CD4-positive, alpha-beta T cell treated with Interleukin-1 beta for 1 hour (primary cell): ENCODE measurements around the gene RORB.

Experiments
- DNase-seq, 2 donors: peaks; one replicate each; pipeline ENCODE4 v3.0.0-alpha.2; 2020 to 2022

Gene RORB

DNA sequence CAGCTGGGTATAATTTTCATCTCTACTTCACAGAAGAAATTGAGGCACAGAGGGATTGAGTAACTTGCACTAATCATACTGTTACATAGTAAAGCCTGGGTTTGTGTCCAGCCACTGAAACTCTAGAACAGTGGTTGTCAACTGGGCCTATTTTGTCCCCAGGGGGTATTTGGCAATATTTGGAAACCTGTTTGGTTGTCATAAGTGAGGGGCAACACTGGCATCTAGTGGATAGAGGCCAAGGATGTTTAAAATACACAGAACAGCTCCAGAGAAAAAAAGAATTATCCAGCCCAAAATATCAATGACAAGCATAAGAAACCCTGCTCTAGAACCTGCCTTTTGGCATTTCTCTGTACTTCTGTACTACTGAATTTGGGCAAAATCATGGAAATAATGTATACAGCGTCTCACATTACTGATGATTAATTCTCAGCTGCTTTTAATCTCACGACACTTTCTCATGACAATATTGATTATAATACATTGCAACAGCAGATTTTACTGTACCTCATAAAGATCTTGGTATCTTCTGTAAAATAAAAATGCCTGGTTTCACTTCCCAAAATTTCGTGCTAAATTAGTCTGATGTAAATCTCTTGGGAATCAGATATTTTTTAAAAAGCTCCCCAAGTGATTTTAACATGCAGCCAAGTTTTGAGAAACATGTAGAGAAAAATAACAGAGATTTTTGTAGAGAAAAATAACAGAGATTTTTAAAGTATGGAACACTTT, 112.7 kb downstream of the RORB start:
- DNase-seq = no peak

DNA sequence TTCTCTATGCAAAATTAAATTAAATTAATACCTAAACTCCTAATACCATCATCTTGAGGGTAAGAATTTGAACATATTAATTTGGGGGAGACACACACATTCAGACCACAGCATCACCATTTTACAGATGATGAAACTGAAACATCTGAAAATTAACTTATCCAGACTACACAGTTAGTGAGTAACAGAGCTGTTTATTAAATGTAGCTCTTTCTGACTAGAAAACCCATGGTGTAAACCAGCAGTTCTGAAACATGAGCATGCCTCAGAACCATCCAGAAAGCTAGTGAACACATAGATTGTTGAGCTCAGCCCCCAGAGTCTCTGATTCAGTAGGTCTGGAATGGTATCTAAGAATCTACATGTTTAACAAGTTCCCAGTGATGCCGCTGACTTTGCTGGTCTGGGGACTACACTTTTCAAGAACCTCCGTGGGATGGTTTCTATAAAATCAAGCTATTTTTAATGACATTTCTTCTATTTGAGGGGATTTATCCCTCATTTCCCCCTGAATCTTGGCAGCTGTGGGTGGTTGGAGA, 113.5 kb downstream of the RORB start:
- DNase-seq = no peak

DNA sequence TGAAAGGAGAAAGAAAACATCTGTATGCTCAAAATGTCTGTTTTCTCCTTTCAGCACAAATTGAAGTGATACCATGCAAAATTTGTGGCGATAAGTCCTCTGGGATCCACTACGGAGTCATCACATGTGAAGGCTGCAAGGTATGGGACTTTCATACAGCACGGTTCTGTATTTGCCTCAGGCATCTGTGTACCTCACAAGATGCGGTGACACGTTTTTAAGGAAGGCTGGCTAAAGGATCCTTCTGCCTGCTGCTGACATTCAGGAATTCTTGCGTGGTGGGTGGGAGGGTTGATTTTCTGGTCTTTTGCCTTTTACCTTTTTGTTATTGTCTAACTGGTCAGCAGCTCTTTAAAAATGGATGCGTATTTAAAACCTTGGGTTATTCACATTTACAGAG, 133.1 kb downstream of the RORB start:
- no peak for DNase-seq

DNA sequence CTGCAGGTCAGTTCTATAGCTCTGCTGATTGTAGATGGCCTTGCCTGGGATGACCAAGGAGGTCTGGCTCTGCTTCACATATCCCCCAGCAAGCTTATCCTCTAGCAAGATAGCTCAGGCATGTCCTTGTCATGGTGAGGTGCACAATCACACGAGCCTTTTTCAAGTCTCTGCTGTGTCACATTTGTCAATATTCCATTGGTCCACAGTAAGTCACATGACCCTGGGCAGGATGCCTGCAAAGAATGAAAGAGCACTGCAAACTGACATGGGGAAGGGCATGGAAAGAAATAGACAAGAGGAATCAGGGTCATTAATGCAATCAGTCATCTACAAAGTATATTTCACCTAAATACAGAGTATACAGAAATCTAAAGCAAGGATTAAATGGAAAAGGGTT, 142.0 kb downstream of the RORB start:
- DNase-seq = no peak

DNA sequence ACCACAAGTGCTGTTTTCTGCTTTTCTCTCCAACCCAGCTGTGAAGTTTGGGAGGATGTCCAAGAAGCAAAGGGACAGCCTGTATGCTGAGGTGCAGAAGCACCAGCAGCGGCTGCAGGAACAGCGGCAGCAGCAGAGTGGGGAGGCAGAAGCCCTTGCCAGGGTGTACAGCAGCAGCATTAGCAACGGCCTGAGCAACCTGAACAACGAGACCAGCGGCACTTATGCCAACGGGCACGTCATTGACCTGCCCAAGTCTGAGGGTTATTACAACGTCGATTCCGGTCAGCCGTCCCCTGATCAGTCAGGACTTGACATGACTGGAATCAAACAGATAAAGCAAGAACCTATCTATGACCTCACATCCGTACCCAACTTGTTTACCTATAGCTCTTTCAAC, 145.2 kb downstream of the RORB start:
- DNase-seq = no peak

DNA sequence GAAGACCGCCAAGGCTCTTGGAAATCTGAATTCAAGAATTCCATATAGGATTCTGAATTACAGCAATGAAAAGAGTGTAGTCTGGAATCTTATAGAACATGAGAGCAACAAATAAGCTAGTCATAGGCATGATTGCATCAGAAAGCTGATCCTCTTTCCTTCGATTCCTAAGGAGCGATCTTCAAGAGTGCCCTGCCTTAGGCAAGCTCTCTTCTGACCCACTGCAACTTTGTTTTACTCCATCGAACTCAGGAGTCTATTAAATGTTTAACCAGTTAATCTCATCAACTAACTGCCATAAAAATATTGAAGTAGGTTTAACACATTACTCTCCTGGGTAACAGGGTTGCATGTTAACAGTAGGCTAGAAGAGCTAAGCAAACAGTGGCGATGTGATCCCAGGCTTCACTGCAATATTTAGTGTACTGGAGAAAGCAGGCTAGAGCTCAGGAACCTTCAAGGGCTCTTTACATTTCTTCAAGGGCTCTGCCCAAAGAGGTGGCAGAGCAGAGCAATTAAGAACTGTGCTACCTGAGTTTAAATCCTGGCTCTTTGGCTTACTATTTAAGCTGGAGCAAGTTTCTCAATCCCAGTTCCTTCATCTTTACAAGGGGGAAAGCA, 146.3 kb downstream of the RORB start:
- no peak for DNase-seq

DNA sequence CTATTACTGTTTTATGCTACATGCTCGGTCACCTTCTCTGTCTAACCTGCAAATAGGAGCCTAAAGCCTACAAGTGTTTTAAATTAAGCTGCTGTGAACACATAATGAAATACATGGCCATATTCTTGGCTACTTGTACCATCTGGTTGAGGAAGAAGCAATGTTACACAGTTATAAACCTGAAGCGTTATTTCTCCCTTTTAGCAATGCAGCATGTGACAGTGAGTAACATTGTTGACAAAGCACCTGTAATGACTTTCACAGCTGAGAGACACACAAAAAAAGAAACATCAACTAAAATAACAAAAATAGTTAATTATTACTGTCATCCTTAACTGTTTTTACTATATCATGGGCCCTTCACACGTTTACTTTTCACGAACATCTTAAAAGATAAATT, 146.9 kb downstream of the RORB start:
- no peak for DNase-seq

DNA sequence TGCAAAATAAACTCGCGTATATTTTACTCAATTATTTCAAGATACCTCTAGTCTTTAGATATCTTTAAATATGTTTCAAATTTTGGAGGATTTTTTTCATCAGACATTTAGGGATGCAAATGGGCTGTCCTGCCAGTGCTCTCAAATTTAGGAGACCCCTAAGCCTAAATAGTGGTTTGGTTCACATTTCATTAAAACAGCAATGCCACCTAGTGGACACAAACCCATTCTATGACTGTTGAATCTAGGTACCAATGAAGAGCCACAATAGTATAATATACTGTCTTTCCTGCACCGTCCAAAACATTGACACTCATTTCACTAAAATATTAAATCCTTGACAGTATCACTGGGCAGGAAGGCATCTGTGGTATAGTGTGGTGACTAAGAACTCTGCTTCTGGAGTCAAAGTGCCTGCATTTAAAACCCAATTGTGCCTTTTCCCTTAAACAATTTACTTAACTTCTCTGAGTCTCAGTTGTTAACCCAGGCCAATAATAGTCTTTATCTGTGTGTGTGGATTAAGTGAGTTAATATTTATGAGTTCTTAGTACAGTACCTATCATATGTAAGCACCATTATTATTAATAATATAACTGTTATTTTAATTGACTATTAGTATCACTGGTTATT, 148.0 kb downstream of the RORB start:
- DNase-seq = no peak

DNA sequence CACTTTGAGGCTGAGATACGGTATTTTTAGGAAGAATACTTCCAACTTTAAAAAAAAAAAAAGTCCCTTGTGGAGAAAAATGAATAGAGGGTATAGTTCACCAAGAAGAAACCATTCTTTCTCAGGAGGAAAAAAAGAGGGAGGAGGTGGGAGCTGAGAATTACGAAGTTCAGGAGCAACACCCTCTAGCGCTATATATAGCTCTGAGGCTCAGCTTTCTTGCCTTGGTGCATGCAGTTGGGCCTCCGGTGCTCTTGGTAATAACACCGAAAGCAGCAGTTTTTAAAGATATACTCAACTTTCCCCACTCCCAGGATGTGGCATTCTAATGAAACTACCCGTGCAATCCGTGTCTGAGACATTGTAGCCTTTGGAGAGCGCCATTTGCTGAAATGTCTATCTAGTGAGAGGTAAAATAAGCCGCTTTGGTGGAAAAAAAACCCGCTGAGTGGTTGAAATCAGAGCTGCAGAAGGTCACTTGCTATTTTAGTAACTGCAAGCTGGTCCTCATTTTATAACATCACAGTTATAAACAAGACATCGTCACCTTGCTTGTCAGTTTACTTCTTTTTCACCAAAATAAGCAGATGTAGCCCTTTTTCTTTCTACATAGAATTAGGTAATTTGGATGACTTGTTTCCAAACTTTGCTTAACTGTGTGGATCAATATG, 156.4 kb downstream of the RORB start:
- DNase-seq = no peak

DNA sequence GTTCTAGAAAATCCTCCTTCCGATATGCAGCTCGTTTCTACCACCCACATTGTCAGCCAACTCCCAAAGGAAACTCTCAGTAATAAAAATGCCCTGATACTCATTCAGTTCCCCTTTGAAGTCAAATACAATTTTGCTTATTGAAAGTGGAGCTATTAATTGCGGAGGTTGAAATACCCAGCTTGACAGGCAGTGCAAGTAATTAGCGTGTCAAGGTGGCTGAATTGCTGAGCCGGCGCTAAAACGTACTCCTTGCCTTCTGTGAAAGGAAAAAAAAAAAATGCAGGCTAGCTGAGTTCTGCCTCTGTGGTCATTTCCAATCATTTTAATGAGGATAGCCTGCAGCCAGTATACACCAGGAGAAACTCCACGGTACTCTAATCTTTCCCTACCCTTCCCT, 165.5 kb downstream of the RORB start:
- no peak for DNase-seq

DNA sequence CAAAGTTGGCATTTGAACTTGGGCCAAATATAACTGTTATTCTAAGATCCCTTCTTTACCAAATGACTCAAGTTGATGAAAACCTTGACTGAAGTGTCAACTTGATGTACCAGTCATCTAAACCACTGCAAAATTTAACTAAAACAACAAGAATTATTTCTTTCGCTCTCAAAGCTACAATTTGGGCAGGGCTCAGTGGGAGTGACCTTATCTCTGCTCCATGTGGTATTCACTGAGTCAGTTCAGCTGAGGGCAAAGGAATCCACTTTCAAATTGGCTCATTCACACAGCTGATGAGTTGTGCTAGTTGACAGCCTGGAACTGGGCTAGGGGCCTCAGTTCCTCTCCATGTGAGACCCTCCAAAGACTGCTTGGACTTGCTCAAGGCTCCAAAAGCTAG, 166.3 kb downstream of the RORB start:
- no peak for DNase-seq

DNA sequence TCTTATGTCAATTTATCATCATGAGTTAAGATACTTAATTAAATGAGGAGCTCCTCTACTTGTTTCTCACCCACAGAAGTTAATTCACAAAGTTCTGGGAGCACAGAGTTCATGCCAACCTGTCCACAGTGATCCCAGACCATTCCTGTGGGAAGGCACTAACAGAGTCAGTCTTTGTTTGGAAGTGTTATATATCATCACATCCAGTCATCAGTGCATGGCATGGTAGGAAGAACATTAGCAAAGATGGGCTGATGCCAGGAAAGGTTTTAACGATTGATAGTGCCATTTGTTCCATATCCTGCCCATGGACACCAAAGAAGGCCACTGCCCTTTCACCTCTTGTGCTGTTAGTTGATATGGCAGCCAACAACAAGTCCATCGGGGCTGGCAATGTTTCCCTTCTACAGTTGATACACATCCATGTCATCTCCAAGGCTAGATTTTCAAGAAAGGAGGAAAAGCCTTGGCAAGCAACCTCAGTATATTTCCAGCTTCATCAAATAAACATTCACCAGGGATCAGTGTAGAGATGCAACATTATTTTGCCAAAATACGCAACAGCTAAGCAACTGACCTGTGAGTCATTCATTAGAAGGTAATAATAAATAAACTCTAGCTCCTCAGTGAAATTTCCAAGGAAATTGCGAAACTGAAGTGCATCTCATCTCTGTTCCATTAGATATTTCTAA, 169.6 kb downstream of the RORB start:
- no peak for DNase-seq

DNA sequence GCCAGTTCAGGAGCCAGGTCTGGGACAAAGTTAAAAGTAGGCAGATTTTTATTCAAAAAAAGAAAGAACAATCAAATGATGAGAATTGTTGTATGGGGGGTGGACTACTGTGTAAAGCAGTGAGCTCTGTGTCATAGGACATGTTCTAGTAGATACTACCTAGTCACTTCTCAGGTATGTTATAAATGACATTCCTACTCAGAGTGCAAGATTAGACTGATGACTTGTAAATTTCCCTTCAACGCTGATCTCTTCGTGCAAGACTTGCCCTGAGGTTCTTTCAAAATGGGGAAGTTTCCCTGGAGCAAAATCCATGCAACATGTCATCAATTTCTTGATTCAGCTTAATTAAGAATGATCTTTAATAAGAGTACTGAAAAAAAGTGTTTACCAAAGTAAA, 175.1 kb downstream of the RORB start:
- no peak for DNase-seq

DNA sequence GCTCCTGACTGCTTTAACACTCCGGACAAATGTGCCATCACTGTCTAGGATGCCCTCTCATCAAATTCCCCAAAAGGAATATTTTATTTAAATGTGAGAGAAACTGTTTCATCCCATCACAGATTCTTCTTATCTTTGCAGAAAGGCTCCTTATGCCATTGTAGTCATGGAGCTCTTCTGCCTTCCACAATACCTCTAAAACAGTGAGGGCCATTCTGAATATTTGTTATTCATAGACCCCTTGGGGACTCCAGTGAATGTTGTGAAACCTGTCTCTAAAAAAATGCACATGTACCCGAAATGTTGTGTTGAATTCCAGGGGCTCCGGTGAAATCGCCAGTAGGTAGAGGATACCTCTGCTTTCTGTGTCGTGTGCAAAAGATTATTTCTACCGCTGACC, 176.9 kb downstream of the RORB start:
- no peak for DNase-seq

DNA sequence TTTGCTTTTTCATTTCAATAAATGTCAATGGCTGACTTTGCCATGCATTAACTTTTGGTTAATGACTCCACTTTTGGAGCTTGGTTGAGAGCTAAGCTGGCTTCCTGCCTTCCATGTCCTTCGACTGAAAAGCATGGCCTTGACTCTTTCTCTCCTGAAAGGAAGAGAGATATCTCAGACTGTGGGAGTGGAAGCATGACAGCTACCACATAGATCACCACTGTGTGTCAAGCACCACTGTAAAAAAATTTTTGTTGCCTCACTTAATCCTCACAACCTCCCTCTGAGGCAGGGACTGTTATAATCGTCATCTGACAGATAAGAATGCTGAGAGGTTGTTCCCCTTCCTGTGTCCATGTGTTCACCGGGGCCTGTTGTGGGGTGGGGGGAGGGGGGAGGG, 184.8 kb downstream of the RORB start:
- DNase-seq = no peak

DNA sequence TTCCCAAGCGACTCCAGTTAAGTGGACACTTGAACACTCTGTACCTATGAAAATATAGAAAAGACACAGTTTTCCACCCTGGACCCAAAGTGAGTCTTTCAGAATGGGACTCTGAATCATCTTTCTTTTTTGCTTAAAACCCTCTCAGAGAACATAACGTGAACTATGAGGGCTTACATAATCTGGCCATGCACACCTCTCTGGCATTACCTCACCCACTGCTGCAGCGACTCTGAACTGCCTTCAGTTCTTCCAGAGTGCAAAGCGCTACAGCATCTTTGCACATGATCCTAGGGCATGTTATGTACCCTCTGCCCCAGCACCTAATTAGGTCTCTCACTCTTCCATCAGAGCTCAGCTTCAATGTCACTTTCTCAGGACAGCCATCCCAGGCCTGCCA, 186.2 kb downstream of the RORB start:
- DNase-seq = no peak

DNA sequence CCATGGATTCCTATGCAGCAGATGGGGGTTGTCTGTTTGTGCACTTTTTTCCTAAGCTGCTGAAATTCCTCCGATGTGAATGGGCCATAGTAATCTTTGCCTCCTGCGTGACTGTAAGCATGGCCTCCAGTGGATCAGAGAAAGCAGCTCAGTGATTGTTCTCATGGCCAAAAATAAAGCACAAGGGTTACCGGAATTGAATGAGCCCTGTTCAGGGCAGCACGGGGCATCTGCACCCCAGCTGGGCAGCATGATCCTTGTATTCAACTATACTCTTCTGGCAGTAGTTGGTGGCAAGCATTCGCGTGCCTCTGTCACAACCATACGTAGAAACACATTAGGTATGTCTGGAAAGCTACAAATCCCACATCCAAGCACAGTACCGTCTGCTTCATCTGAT, 193.9 kb downstream of the RORB start:
- no peak for DNase-seq

DNA sequence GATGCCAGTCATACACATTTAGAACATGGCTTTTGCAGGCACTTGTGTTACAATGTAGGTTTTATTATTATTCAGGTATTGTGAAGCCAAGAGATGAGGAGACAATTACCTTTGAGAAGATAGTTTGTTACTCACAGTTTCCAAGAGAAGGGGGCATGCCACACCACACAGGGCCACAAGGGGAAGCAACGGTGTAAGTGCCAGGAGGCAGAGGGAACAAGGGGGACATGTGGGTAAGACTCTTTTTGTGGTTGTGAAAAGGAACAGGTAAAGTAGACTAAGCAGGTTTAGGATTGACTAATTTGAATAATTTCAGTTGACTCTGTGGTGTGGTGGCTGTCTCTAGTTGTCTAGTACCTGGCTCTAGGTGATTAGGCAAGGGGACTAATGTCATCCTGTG, 199.4 kb downstream of the RORB start:
- DNase-seq = no peak

DNA sequence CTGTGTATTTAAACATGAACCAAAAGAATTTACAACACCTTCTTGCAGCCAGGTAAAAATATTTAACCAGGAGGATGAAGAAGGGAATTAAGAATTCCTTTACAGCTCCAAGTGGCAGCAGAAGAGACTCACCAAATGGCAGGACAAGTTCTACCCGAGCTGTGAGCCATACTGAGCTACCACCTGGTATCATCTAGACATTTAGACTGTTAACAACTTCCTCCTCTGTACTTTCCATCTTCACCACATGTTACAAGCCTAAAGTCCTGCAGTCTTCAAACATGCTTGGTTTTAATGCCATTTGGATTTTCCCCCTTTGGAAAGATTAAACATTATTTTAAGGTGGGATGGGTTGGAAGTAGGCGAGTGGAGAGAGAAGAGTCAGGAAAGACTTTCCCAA, 200.4 kb downstream of the RORB start:
- no peak for DNase-seq

DNA sequence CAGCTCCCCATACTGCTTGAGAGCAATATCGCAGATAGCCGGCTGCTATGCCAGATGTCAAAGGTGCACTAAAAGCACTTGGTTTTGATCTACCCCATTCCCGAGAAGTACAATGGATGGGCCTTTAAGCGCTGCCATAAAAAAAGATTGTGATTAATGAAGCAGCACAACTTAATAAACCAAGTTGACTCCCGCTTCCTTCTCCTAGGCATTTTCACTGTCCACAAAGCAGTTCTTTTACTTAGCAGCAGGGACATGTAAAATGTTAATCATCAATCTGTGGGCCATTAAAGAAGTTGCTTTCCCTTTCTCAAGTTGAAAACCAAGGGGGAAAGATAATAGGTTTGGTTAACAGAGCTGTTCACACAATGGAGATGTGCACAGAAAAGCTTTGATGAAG, 214.2 kb downstream of the RORB start:
- no peak for DNase-seq

DNA sequence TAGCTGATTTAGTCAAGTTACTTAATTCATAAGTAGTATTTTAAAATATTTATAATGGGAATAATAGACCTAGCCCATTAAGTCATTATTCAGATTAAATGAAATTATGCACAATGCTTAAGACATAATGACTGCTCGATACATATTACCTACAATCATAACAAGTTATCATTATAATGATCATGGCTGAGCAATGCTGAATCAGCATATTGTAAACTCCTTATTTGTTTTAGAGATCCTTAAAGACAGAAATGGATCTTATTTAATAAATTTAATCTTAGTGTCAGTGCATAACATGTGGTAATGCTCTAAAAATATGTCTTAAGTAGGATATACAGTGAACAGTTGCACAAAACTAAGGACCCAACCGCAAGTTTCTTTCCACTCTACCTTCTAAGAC, 221.6 kb downstream of the RORB start:
- no peak for DNase-seq

DNA sequence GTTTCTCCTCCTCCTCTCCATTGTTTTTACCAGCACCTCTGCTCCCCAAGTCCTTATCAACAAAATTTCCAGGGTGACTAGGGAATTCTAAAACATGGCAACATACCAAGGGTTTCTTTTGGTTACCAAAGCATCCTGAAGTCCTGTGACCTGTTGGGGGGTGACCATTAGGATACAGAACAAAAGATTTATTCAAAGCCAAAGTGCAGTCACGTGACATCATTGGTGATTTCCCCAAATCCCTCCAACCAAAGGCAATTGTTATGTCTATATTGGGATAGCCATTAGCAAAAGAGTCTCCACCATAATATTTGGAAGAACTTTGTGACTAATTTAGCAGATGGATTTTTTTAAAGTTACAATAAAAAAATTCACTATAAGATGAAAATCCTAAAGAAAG, 222.2 kb downstream of the RORB start:
- no peak for DNase-seq
